Lung (tissue), 12 donors: ENCODE data around the gene NT5C1B. TPM values are rescaled to one million over a fixed set of nuclear protein-coding genes. Genes with fewer than 3 reads are reported as not detected.

Experiments used
- ATAC-seq: fragments of 200-7000 bp; cut with Tn5 transposase; one replicate; pipeline ENCODE4 v1.9.1; 2020; ENCODE audit warnings: moderate number of reproducible peaks; ENCODE audit not compliant: insufficient read depth, low FRiP score
- DNase-seq, 3 donors: peaks; one replicate each; pipeline ENCODE4 v3.0.0-alpha.2; 2013 to 2017
- H3K27ac ChIP-seq, 2 donors: one replicate each; pipeline ENCODE4 v1.5.1; 2013; ENCODE audit warnings: mild to moderate bottlenecking in 2 of 2, moderate library complexity in 2 of 2, control low read depth in 1 of 2, inconsistent platforms in 1 of 2, low read depth in 1 of 2, low read length in 1 of 2
- H3K27me3 ChIP-seq, 3 donors: one replicate each; pipeline ENCODE4 v1.5.1; 2013; ENCODE audit warnings: low read length in 2 of 3; ENCODE audit not compliant: control insufficient read depth in 3 of 3, insufficient read depth in 3 of 3
- H3K36me3 ChIP-seq, 4 donors: one replicate each; pipeline ENCODE4 v1.5.1; 2013; ENCODE audit warnings: low read length in 4 of 4, mild to moderate bottlenecking in 1 of 4, moderate library complexity in 1 of 4; ENCODE audit not compliant: control insufficient read depth in 4 of 4, insufficient read depth in 4 of 4
- H3K4me1 ChIP-seq, 5 donors: one replicate each; pipeline ENCODE4 v1.5.1; 2013; ENCODE audit warnings: low read length in 5 of 5, mild to moderate bottlenecking in 2 of 5, moderate library complexity in 1 of 5; ENCODE audit not compliant: control insufficient read depth in 5 of 5, insufficient read depth in 5 of 5
- H3K4me3 ChIP-seq: one replicate; pipeline ENCODE4 v1.5.1; 2013; ENCODE audit warnings: mild to moderate bottlenecking, control low read depth, moderate library complexity
- H3K9ac ChIP-seq, 2 donors: one replicate each; pipeline ENCODE4 v1.5.1; 2013; ENCODE audit warnings: low read length in 2 of 2, control low read depth in 1 of 2; ENCODE audit not compliant: insufficient read depth in 1 of 2
- H3K9me3 ChIP-seq, 4 donors: one replicate each; pipeline ENCODE4 v1.5.1; 2013; ENCODE audit warnings: low read length in 3 of 4, mild to moderate bottlenecking in 1 of 4, moderate library complexity in 1 of 4; ENCODE audit not compliant: control insufficient read depth in 4 of 4, insufficient read depth in 3 of 4
- CTCF ChIP-seq: IDR thresholded peaks from 2 replicates; pipeline ENCODE4 v1.5.1; 2012; ENCODE audit warnings: mild to moderate bottlenecking; ENCODE audit errors: control extremely low read depth, extremely low read depth
- WGBS, 2 donors: extraction: QIAGEN DNeasy Blood & Tissue Kit; methylation state at CpG; one replicate each; pipeline ENCODE4 v1.1.7; 2013; 5-methylcytosine and 5-hydroxymethylcytosine counted together
- polyA plus RNA-seq, 2 donors: library from polyadenylated mRNA; stranded (reverse); fragments of 200-250 nt; gene quantifications; one replicate each; pipeline ENCODE4 v1.2.1, GENCODE V29; 2013
- total RNA-seq, 2 donors: library from RNA; depleted of rRNA in 1 of 2; stranded (reverse); fragments of >200 nt in 1 of 2; gene quantifications; one replicate each; pipeline ENCODE4 v1.2.1, GENCODE V29; 2014 to 2021
- donor health status: control.
- donor health status: control.
- donor health status: Bipolar disorder and iron deficiency.
- donor health status: healthy.
- donor health status: DM: yes; HTN: yes; CAD: no.

Gene NT5C1B
- total and polyA plus RNA-seq, 4 donors, result not detected

DNA sequence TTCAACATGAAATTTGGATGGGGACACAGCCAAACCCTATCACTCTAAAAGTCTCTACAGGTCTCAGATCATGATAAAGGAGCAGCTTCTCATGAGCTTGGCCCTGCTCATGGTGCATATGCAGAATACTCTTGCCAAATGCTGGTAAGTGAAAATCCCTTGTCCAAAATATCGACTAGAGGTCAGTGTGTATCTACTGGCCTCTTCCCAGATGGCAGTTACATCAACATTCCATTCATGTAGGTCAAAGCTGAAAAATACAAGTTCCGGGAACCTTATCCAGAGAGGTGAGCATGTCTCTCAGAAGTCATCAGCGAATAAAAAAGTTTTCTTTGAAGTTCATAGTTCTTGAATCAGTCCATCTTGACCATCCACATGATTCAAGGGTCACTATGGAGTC, 7.6 kb upstream of the NT5C1B start:
- TF ChIP-seq CTCF, result no peak
- Histone ChIP-seq H3K4me1 (peaks cover 0 to 21% (median 12%) of the 10 kb centered on the region in 5 donors), H3K9ac (no peak overlapping the region), H3K9me3 (no peaks in the 10 kb centered on the region), H3K27me3 (no peaks in the 10 kb centered on the region), H3K36me3 (no peaks in the 10 kb centered on the region), H3K27ac (no peak overlapping the region), H3K4me3 (no peak overlapping the region)
- WGBS, 2 donors, result 87 to 88% methylated on average over 3 of the region's 3 CpGs
- ATAC-seq, result no peak
- DNase-seq, result no peak

GRCh38 chr2:18593496-18593895, 4.1 kb upstream of the NT5C1B start:
- DNase-seq (no peak), ATAC-seq (no peak)
- no peak overlapping the region for H3K4me3 ChIP-seq
- TF ChIP-seq CTCF, result no peak
- H3K4me1 ChIP-seq, result peaks cover 0 to 10% (median 0%) of the 10 kb centered on the region in 5 donors
- WGBS, 2 donors, result 38 to 85% methylated on average over 1 of the region's 1 CpG
- no peak overlapping the region for H3K27ac ChIP-seq
- H3K9me3 ChIP-seq, result no peaks in the 10 kb centered on the region
- H3K27me3 ChIP-seq, result no peaks in the 10 kb centered on the region
- H3K36me3 ChIP-seq, result no peaks in the 10 kb centered on the region
- no peak overlapping the region for H3K9ac ChIP-seq

DNA sequence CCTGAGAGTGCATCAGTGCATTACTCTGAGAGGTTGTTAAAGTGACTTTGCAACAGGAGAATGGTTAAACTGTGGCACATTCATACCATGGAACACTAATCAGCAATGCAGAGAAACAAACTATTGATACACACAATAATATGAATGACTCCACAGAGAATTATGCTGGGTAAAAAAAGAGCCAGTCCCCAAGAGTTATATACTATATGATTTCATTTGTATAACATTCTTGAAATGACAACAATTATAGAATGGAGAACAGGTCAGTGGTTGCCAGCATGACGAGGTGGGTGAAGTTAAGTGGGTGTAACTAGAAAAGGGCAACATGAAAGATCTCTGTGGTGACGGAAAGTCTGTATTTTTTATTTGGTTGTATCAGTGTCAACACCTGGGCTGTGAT, 3.0 kb upstream of the NT5C1B start:
- no peak for TF ChIP-seq CTCF
- DNase-seq (no peak), ATAC-seq (no peak)
- H3K27ac ChIP-seq, result no peak overlapping the region
- no peaks in the 10 kb centered on the region for H3K36me3 ChIP-seq
- no peaks in the 10 kb centered on the region for H3K27me3 ChIP-seq
- H3K9ac ChIP-seq, result no peak overlapping the region
- no peaks in the 10 kb centered on the region for H3K9me3 ChIP-seq
- peaks cover 0 to 6% (median 0%) of the 10 kb centered on the region in 5 donors for H3K4me1 ChIP-seq
- H3K4me3 ChIP-seq, result no peak overlapping the region
- WGBS, 2 donors, result 81 to 88% methylated on average over 2 of the region's 2 CpGs

GRCh38 chr2:18588802-18589201, 567 bp downstream of the NT5C1B start:
- 88 to 92% methylated on average over 1 of the region's 1 CpG for WGBS, 2 donors
- TF ChIP-seq CTCF, result no peak
- Histone ChIP-seq H3K4me3 (no peak overlapping the region), H3K4me1 (no peaks in the 10 kb centered on the region), H3K36me3 (peaks cover 0 to 2% (median 0%) of the 10 kb centered on the region in 4 donors), H3K9ac (no peak overlapping the region), H3K27ac (no peak overlapping the region), H3K9me3 (peaks cover 0 to 4% (median 1%) of the 10 kb centered on the region in 4 donors), H3K27me3 (no peaks in the 10 kb centered on the region)
- no peak for ATAC-seq
- no peak for DNase-seq
